Aorta (tissue), 5 donors: Measurements from ENCODE around the gene SMARCE1. TPM values are rescaled to one million over a fixed set of nuclear protein-coding genes. Genes with fewer than 3 reads are reported as not detected.

Experiments
- ATAC-seq: fragments of 200-7000 bp; cut with Tn5 transposase; one replicate; pipeline ENCODE4 v1.9.1; 2022; ENCODE audit warnings: moderate library complexity; ENCODE audit not compliant: low FRiP score
- DNase-seq, 2 donors: peaks; one replicate each; pipeline ENCODE4 v3.0.0-alpha.2; 2020
- H3K27ac ChIP-seq, 2 donors: one replicate each; pipeline ENCODE4 v1.5.1; 2013; ENCODE audit warnings: low read length in 2 of 2, mild to moderate bottlenecking in 2 of 2, moderate library complexity in 2 of 2, control low read depth in 1 of 2, inconsistent platforms in 1 of 2, low read depth in 1 of 2
- H3K27me3 ChIP-seq, 2 donors: one replicate each; pipeline ENCODE4 v1.6.1; 2013; ENCODE audit warnings: control low read depth in 1 of 2, low read length in 1 of 2, mild to moderate bottlenecking in 1 of 2, moderate library complexity in 1 of 2; ENCODE audit not compliant: insufficient read depth in 2 of 2, control insufficient read depth in 1 of 2
- H3K36me3 ChIP-seq, 2 donors: one replicate each; pipeline ENCODE4 v1.6.1; 2013; ENCODE audit warnings: control low read depth in 1 of 2, low read length in 1 of 2, mild to moderate bottlenecking in 1 of 2; ENCODE audit not compliant: insufficient read depth in 2 of 2, control insufficient read depth in 1 of 2
- H3K4me1 ChIP-seq, 2 donors: one replicate each; pipeline ENCODE4 v1.6.1; 2013; ENCODE audit warnings: low read length in 2 of 2, control low read depth in 1 of 2, mild to moderate bottlenecking in 1 of 2, moderate library complexity in 1 of 2; ENCODE audit not compliant: insufficient read depth in 2 of 2, control insufficient read depth in 1 of 2
- H3K4me3 ChIP-seq, 2 donors: one replicate each; pipeline ENCODE4 v1.5.1; 2013; ENCODE audit warnings: low read length in 2 of 2, control low read depth in 1 of 2, mild to moderate bottlenecking in 1 of 2
- H3K9me3 ChIP-seq: one replicate; pipeline ENCODE4 v1.6.1; 2013; ENCODE audit warnings: mild to moderate bottlenecking, low read length; ENCODE audit not compliant: control insufficient read depth
- WGBS, 2 donors: extraction: QIAGEN DNeasy Blood & Tissue Kit; methylation state at CpG; one replicate each; pipeline ENCODE4 v1.1.7; 2013; 5-methylcytosine and 5-hydroxymethylcytosine counted together
- intact Hi-C, 2 donors: fragments of 100-400 bp; cut with DNase I; formaldehyde crosslinking; loops; one replicate each; pipeline versions ENCODE4 v1.14.2 to v1.15.0; 2022
- long read RNA-seq, 2 donors: library from polyadenylated mRNA; unstranded; transcript quantifications; one replicate each; pipeline ENCODE4 v2.0.0, GENCODE V29; 2020 to 2021
- polyA plus RNA-seq, 2 donors: library from polyadenylated mRNA; stranded (reverse); fragments of 200-250 nt; gene quantifications; one replicate each; pipeline ENCODE4 v1.2.3, GENCODE V29; 2013
- total RNA-seq, 2 donors: library from RNA; stranded (reverse); fragmentation: NEBNext Ultra II Directional; extraction: Animal tissue kit (Norgen Biotek cat#: 25700); gene quantifications; one replicate each; pipeline ENCODE4 v1.2.1, GENCODE V29; 2021
- donor health status: healthy with polysubstance abuse.
- donor health status: Bipolar disorder and iron deficiency.
- donor health status: DM: no; HTN: no; CAD: no.
- donor health status: DM: no; HTN: no; CAD: no.
- donor health status: DM: yes; HTN: yes; CAD: no.

The SMARCE1 gene
- total RNA-seq (10 to 100 TPM; 80.8 to 84.4 TPM), polyA plus RNA-seq (10 to 100 TPM; 61.0 to 71.7 TPM)
- long read RNA-seq, donor 1, full-length matches to known transcripts = 144 of 173 reads
- long read RNA-seq, donor 1, partial matches to known transcripts = 18 of 173 reads
- long read RNA-seq, donor 1, other reads (novel, unspliced or antisense) = 11 of 173 reads
- long read RNA-seq, donor 2, full-length matches to known transcripts = 39 of 50 reads
- long read RNA-seq, donor 2, partial matches to known transcripts = 9 of 50 reads
- long read RNA-seq, donor 2, other reads (novel, unspliced or antisense) = 2 of 50 reads

DNA sequence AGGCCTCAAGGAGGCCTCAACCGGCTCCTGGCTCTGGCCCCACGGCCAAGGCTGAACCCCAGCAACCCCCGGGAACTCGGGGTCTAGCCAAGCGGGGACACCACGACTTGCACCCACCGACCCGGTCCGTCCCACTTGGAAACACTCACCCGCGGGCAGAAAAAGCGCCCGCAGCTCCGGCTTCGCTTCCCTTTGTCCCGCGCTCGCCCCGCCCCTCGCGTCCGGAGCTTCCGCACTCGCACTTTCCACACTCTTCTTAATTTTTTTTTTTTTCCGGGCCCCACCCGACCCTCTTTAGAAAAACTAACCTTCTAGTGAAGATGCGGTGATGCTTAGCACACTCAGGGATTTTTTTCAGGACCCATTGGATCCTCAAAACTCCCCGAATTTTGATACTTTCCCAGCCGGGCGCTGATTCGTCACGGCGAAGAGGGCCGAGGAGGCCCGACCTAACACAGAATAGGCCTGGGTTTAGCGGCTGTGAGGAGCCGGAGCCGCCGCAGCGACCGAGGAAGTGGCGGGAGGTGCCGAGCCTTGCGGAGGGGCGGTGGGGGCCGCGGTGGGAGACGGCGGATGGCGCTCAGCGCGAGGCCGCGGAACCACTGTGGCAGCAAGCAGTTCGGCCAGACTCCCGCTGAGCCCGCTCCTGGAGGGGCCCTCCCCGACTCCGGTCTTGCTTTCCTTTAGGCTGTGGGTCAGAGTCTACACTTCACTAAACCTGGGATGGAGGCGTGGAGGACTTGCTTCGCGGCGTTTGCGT is at the start of gene SMARCE1:
Gene SMARCE1, minus strand, starts transcription at position 195 of the 760 bp plus-strand sequence. CDS start 2,016 bp downstream, outside the sequence.
- peak; percentile 92 for ATAC-seq
- Histone ChIP-seq H3K36me3 (no peaks in the 10 kb centered on the region), H3K27ac (peak within 1 kb of the TSS; percentile 79 to 89), H3K27me3 (no peaks in the 10 kb centered on the region), H3K4me1 (no peaks in the 10 kb centered on the region), H3K9me3 (no peaks in the 10 kb centered on the region), H3K4me3 (peak within 1 kb of the TSS; percentile 74 to 99)
- 0% methylated on average over 61 to 64 of the region's 64 CpGs for WGBS, 2 donors
- intact Hi-C loops = loop anchor here in 1 of 2 donors (10.0 kb wide), 1 partner anchor 1017 kb away; no protein-coding TSS in a partner anchor
- DNase-seq = peak; percentile 75 to 90

- no peak for ATAC-seq
These were observed 49.7 kb upstream of the SMARCE1 start for GRCh38 chr17:40697297-40697696.

GRCh38 chr17:40696651-40697072 is 49.0 kb upstream of the SMARCE1 start:
- Histone ChIP-seq H3K36me3 (no peaks in the 10 kb centered on the region), H3K27me3 (no peaks in the 10 kb centered on the region), H3K27ac (no peak overlapping the region), H3K9me3 (no peaks in the 10 kb centered on the region), H3K4me3 (no peak overlapping the region), H3K4me1 (no peaks in the 10 kb centered on the region)
- 75 to 81% methylated on average over 3 of the region's 3 CpGs for WGBS, 2 donors
- ATAC-seq = no peak
- intact Hi-C loops = no loop called here
- DNase-seq = no peak

More at GRCh38 chr17:40697297-40697696, 49.7 kb upstream of the SMARCE1 start:
- no peaks in the 10 kb centered on the region for H3K27me3 ChIP-seq
- H3K36me3 ChIP-seq = no peaks in the 10 kb centered on the region
- no peak overlapping the region for H3K27ac ChIP-seq
- DNase-seq = no peak
- H3K4me3 ChIP-seq = no peak overlapping the region
- intact Hi-C loops = no loop called here
- WGBS, 2 donors = 43 to 47% methylated on average over 7 of the region's 7 CpGs
- no peaks in the 10 kb centered on the region for H3K9me3 ChIP-seq
- no peaks in the 10 kb centered on the region for H3K4me1 ChIP-seq

DNA sequence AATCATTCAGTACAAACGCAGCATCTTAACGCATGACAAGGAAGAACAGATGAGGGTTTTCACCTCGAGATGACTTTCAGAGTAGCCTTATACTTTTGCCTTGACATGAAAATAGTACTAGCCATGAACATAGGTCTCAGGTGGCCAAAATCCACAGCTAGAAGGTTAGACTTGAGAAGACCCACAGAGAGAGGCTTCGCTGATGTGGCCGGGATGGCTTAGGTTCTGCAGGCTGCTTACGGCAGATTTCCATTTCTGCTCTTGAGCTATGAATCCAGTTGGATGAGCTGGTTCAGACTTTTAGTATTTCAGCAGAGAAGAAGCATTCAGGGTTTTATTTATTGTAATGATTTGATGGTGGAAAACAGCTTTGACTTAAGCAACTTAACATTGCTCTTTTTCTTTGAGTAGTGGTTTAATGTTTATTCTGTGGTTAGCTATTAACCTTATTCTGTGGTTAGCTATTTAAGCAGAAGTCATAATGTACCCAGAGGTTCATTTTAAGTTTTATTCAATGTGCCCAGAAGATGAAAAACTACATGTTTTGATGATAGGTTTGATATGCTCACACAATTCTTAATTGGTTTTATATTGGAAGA is 48.4 kb upstream of the SMARCE1 start:
- H3K4me1 ChIP-seq = no peaks in the 10 kb centered on the region
- no peaks in the 10 kb centered on the region for H3K9me3 ChIP-seq
- DNase-seq = no peak
- H3K36me3 ChIP-seq = no peaks in the 10 kb centered on the region
- no peaks in the 10 kb centered on the region for H3K27me3 ChIP-seq
- H3K27ac ChIP-seq = no peak overlapping the region
- no peak overlapping the region for H3K4me3 ChIP-seq
- intact Hi-C loops = no loop called here
- ATAC-seq = no peak
- WGBS, 2 donors = 89 to 92% methylated on average over 6 of the region's 6 CpGs

DNA sequence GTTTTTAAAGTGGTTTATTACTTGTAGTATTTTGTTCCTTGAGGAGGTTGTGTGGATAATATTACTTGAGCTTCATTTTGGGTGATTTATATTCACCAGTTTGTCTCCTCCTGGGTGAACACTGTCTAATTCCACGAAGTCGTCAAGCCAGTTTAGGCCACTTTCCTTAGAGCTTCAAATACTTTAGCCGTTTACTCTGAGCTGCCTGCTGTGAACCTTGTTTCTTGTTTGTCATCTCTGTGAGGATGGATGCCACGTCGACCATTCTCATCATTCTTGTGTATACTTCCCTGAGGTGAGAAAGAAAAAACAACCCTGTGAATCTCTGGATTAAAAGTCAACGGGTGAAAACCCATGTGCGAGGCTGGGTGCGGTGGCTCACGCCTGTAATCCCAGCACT is 47.0 kb upstream of the SMARCE1 start:
- no peaks in the 10 kb centered on the region for H3K36me3 ChIP-seq
- no peaks in the 10 kb centered on the region for H3K27me3 ChIP-seq
- no peaks in the 10 kb centered on the region for H3K4me1 ChIP-seq
- H3K4me3 ChIP-seq = no peak overlapping the region
- ATAC-seq (no peak), DNase-seq (no peak)
- no peak overlapping the region for H3K27ac ChIP-seq
- H3K9me3 ChIP-seq = no peaks in the 10 kb centered on the region
- 64 to 68% methylated on average over 9 of the region's 9 CpGs for WGBS, 2 donors
- intact Hi-C loops = no loop called here

DNA sequence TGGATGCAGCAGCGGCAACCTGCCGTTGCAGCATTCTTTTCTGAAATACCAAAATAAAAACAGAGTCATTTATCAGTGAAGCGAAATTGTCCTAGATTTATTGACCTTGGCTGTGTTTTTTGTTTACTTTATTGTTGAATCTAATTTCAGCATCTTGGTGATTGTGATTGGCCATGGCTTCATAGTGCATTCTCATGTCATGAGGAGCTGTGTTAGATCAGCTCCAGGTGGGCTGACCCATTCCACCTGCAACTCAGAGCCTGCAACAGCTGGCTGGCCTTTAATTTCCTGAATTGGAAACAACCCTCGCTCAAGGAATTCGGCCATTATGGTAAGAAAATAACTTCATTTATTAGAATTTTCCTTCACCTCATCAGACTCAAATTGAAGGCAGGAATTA is 39.5 kb upstream of the SMARCE1 start:
- 68 to 69% methylated on average over 5 of the region's 5 CpGs for WGBS, 2 donors

GRCh38 chr17:40686192-40686591 is 38.6 kb upstream of the SMARCE1 start:
- Histone ChIP-seq H3K27me3 (no peaks in the 10 kb centered on the region), H3K9me3 (no peaks in the 10 kb centered on the region), H3K4me1 (no peaks in the 10 kb centered on the region), H3K36me3 (no peaks in the 10 kb centered on the region), H3K27ac (no peak overlapping the region), H3K4me3 (no peak overlapping the region)
- intact Hi-C loops = no loop called here
- DNase-seq (no peak), ATAC-seq (no peak)
- WGBS, 2 donors = 64 to 67% methylated on average over 4 of the region's 4 CpGs

More for the DNA sequence above, 39.5 kb upstream of the SMARCE1 start:
- no peak for ATAC-seq
- no peaks in the 10 kb centered on the region for H3K27me3 ChIP-seq
- no peaks in the 10 kb centered on the region for H3K36me3 ChIP-seq
- no peaks in the 10 kb centered on the region for H3K4me1 ChIP-seq
- DNase-seq = no peak
- no peak overlapping the region for H3K4me3 ChIP-seq
- intact Hi-C loops = no loop called here
- no peak overlapping the region for H3K27ac ChIP-seq
- no peaks in the 10 kb centered on the region for H3K9me3 ChIP-seq

DNA sequence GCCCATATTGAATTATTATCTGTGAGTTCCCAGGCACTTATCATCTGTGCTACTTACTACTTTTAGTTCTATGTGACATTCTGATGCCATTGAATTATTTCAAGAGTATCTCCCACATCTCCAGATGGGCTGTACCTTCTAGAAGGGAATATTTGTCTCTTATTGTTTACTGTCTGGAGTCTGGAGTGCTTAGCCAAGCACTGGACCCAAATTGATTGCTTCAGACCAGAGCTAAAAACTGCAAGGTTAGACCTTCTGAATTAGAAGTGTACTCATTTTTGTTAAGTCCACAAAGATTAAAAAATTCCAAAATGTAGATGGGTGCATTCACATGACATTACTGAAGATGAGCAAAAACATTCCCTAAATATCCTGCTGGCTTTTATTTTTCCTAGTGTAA is 33.4 kb upstream of the SMARCE1 start:
- H3K36me3 ChIP-seq = no peaks in the 10 kb centered on the region
- DNase-seq = no peak
- H3K4me1 ChIP-seq = no peaks in the 10 kb centered on the region
- no peak overlapping the region for H3K27ac ChIP-seq
- intact Hi-C loops = no loop called here
- peaks cover 0 to 3% of the 10 kb centered on the region in 2 donors for H3K27me3 ChIP-seq
- H3K4me3 ChIP-seq = no peak overlapping the region
- ATAC-seq = no peak
- peaks cover 2% of the 10 kb centered on the region for H3K9me3 ChIP-seq
